ENCODE measurements around the gene ETS2.

Gene ETS2

DNA sequence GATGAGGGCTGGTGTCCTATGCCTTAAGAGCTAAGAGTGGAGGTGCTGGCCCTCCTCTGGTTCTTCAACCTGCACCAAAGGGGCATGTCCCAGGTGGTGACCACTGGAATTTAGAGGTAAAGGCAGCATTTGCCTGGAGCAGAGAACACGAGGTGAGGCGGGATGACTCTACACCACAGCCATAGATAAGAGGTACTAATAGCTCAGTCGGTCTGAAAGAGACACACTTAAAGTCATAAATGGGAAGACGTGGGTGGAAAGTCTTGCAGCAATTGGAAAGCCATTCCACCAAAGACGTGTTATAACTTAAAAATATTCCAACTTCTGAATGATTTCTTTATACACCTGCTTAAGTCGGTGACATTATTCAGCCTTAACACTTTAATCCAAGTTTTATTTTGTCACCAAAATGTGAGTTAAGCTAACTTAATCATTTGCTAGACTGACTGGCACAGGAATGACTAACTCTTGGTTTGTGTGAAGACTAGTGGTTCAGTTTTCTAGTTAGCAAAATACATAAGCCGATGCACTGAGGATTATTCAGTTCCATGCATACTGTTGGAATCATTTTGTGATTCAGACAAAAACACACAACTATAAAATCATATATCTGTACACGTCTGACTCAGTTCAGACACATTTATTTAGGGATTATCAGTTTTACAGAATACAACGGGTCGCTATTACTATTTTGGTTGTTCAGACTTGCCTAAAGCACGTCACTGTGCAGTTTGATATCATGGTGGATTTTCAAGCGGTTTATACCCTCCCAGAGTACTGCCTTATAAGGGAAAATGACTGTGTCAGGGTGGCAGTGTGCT lies 4.6 kb upstream of the ETS2 start:
- DNase-seq (ENCODE audit: low read depth in 2 of 2): no peak

DNA sequence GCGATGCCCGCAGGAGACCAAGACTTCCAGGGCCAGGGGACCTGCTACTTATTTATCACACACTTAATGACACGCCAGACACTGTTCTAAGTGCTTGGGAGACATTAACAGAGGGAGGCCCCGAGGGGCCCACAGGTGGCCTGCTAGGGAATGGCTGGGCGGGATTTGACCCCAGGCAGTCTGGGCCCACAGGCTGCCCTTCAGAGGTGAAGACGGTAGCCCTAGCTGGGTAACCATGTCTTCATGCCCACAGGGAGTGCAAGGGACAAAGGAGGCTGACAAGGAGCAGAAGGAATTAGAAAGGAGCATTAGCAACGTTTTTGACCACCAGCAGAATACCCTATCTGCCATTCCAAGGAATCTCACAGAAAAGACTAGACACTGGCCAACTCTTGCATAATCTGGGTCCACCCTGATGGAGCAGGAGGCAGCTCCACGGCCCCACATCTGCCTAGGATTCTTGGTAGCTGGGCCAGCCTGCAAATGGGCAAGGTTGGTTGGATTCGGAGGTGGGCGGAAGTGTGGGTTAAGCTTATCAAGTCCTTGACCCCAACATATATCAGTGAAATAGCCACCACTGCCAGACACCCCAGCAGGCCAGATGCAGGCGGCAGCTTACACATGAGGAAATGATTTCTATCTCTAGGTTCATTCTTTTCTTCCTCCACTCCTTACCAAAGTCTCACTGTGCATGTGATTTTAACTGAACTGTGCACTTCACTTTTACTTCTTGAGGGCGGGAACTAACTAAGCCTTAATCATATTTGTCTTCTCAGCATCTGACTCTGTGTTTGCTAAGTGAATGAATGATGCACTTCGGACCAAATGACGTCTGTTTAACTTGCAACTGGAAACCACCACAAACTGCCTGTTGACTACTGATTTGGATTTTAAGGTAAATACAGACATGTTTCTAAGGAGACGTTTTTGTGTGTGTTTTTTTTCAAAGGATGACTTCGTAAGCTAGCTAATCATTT lies 3.4 kb upstream of the ETS2 start:
- DNase-seq (ENCODE audit: low read depth in 2 of 2): no peak

DNA sequence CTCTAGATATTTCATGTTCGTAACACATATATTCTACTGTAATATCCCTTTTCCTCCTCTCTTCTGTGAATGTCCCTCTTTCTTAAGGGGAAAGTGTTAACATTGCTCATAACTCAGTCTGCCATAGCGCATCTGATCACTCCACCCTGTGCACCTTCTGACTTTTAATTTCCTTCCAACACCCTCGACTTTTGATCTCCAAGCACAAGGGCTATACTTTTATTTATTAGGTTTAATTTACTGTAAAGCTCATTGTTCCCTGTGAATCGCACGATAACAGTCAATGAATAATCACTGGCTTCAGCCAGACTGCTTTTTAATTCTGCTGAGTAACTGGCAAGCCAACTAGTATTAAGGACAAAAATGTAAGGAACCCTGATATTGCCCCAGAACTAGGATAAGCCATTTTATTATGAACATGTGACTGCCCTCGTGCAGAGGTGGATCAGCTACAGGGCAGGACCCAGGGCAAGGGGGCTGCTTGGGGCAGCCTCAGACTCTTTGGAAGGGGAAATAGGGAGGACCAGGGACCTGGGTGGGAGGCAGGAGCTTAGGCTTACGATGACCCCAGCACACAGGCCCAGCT lies 2.6 kb upstream of the ETS2 start:
- no peak for DNase-seq (ENCODE audit: low read depth in 2 of 2)

DNA sequence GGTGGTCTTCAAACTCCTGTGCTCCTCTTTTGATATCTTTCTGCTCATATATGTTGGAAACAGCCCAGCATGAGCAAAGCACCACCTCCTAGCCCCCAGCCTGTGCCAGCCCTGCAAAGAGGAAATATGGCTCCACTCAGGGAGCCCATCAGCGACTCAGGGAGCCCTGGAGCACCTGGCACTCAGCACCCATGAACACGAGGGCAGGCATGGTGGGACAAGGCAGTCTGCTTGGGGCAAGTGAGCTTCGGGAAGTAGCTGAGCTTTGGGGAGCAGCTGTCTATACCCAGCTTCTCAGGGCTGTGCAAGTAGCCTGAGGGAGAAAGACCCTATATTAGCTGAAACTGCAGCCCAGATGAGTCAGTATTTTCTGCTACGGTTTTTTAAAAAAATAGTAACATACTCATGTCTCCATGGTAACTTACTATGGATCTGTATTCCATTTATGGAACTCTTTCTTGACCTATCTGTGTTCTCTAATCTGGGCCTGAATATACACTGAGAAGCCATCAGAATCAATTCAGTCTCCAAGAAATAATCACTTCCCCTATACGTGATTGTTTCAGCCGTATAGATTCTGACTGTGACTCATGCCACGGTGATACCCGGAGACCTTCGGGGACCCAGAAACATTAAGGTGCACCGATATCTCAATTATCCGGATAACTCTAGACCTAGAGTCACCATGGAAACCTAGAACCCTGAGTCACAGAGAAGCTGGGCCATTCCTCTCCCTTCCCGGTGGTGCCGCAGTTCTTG lies 1.5 kb upstream of the ETS2 start:
- DNase-seq (ENCODE audit: low read depth in 2 of 2): no peak

DNA sequence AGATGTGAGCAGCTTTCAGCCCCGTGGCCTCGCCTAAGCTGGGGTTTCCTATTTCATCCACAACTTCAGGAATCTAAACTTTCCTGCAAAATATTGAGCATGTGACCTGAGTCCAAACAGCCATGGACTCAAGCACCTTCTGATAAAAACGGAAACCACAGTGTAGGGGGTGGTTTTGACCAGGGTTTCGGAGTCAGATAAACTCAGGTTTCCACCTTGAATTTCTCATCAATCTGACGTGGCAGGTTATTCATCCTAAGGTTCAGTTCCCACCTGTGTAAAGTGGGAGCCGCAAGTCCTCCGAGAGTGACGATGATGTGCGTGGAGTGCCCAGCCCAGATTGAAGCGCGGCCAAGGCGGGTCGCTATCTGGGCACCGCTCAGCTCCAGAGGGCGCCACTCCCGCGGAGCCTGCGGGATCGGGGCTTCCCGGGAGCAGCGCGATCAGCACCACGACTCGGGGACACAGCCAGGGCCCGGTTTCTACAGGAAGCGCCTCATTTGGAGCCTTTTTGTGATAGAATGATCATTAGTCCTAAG lies 871 bp upstream of the ETS2 start:
- DNase-seq (ENCODE audit: low read depth in 2 of 2): no peak

DNA sequence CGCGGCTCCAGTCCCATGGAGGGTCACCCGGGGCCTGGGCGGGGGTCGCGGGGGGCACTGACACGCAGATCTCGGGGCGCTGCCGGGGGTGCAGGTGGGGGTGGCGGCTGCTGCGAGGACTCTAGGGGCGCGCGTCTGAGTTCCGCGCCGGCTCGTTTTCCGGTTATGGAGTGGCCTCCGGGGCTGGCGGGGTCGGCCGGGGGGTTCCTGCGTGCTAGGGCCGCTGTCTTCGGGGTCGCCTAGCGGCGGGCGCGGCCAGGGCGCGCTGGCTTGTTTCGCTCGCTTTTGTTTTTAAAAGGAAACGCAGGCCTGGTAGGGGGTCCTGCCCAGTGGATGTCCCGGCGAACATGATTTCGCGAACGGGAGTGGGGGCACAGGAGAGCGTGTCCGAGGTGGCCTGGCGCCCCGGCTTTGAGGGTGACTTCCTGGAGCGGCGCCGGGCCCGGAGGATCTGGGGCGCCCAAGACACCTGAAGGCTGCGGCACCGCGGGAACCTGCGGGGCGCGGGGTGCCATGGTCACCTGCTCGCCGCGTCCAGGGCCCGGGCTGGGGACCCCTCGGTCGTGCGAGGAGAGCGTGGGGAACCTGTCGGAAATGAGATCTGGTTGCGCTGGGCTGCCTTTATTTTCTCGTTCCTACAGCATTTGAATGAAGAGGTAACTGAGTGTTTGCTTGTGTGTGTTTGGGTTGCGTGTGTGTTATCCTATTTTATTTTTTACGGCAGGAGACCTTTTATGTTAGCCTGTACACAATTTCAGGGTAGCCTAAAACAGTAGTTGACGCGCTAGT lies 618 bp downstream of the ETS2 start:
- DNase-seq (ENCODE audit: low read depth in 2 of 2): no peak

DNA sequence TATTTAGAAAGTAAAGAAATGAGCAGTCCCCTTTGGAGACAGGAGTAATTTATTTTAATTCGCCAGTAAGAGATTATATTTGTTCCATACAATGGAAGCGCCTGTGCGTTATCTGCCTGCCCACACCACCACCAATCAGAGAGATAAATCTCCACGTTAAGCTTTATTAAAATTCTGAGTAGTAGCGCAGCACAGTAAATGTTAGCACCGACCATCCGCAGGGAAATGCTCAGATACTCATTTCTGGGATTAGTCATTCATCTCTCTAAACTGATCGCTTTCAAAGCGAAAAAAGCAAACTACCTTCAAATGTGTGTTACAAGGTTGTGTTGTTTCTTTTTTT lies 1.2 kb downstream of the ETS2 start:
- DNase-seq (ENCODE audit: low read depth in 2 of 2): no peak

DNA sequence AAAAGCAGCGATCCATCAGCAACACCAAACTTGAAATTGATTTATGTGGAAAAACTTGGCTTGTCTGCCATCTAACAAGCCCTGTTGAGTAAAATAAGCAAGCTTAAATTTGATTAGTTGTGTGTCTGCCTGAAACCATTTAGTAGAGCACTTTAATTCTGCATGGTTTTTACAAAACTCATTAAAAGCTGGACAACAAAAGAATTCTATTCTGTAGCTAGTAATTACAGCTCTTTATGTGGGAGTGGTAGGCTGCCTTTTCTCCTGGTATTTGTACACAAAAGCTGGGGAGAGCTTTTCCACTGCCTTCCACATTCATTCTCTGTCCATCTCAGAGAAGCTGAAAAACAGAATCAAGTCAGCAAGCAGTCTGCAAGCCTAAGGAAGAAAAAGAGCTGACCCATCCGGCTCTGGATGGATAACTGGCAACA lies 1.7 kb downstream of the ETS2 start:
- no peak for DNase-seq (ENCODE audit: low read depth in 2 of 2)

DNA sequence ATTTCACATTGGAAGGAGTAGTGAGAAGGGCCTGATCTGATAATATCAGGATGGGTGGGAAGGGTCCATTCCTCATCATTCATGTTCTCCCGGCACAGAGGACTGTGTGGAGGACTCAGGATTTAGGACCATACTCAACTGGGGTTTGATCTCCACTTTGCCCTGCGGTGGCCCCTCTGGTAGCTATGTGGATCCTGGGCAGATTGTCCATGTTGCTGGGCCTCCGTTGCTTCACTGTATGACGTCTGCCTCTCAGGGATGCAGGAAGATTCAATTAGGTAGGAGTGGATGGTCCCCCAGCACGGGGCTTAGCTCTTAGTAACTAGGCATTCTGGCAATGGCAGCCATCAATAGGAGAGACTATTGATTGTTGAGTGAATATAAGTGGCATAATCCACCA lies 2.3 kb downstream of the ETS2 start:
- no peak for DNase-seq (ENCODE audit: low read depth in 2 of 2)

DNA sequence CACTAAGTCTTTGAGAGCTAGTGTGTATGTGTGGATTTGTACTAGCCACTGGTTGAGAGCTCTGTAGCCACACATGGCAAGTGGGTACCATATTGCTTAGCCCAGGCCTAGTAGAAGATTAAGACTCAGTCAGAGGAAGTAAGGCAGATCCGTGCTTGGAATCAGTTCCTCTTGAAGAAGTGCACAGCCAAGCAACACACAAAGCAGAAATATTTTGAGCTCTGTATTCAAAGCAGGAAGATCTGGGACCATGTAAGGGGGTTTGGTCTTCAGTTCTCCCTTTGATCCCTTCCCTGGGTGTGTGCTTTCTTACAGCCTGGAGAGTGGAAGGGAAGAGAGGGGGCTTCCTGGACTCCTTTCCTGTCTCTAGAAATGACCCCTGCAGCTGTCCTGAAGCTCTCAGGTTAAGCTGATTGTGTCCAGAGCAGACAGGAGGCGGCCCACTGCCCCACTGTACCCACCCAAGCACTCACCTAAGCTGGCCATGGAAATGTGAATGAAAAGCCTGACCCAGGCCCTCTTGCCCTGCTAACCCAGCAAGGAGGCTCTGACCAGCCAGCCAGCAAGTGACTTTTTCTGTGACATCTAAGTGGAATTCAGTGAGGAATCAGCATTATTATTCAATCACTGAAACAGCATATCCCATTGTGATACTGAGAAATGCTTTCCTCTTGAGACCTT lies 3.6 kb downstream of the ETS2 start:
- no peak for DNase-seq (ENCODE audit: low read depth in 2 of 2)

DNA sequence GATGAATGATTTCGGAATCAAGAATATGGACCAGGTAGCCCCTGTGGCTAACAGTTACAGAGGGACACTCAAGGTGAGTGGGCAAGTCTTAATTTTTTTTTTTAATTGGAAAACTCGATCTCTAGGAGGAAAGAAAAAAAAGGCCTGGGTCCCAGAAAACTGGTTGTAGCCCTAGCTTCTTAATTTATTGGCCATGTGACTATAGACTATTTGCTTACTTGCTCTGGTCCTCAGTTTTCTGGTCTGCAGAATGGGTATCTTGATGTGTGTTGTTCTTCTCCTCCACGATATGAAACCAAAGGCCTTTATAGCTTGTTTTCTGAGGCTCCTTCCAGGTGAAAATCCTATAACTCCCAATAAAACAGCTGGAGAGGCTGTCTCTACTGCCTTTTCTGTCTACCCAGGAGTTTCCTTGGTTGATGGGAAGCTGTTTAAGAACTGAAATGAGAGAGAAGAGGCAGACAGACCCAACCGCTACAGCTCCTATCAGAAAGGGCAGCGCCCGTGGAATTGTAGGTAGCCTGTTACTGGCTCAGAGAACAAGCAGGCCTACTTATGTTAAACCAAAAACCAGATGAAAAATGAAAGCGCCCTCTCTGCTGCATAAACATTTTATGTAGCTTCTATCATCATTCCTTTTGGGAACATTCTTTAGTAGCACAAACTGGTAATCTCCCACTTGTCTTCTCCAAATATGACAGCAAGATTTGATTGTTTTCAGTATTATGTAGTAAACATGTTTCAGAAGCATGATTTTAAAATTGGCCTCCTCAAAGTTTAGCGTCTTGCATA lies 4.5 kb downstream of the ETS2 start:
- no peak for DNase-seq (ENCODE audit: low read depth in 2 of 2)

DNA sequence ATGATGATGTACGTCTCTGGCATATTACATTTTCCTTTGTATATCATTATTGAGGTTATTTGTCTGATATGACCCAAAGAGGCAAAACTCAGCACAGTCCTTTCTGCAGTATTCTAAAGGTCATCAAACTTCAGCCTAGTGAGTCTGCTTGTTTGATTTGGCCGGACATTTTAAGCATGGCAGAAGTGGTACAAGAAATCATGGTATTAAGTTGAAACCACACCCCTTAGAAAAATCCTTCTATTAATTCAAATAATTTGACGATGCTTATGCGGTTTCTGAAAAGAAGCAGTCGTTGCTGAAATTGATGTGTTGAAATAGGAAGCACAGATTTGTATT lies 5.1 kb downstream of the ETS2 start:
- no peak for DNase-seq (ENCODE audit: low read depth in 2 of 2)

DNA sequence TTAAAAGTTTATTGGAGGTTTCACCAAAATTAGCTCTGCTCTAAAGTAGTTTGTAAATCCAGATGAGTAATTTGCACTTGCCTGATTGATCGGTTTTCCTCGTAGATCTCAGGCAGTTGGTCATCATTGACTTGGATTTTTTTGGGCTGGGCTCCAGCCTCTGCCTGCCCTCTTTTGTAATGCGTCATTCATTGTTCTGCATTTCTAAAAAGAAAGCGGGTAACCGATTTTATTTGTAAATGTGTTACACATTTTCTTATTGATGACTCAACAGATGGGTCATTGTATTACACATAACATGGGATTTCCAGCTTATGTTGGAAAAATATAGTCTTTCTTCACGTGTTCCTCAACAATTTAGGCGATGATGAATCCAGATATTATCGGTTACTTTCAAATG lies 5.5 kb downstream of the ETS2 start:
- peak; percentile 93 to 95 for DNase-seq (ENCODE audit: low read depth in 2 of 2)

DNA sequence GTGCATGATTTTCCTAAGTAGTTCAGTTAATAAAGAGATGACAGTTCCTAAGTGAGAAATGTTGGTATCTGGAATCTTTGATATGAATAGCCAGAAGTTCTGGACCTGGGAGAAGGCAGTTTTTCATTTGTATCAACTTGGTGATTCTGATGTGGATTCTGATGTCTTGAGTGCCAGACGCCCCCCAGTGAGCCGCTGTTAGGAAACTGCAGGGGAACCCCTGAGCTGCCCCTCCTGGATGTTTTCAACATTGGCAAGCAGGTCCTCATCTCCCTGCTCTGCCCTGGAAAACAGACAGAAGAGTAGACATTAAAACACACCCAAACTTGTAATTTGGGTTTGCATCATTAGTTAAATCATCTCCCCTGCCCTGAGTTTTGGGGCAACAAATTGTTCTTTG lies 7.4 kb downstream of the ETS2 start:
- no peak for DNase-seq (ENCODE audit: low read depth in 2 of 2)

DNA sequence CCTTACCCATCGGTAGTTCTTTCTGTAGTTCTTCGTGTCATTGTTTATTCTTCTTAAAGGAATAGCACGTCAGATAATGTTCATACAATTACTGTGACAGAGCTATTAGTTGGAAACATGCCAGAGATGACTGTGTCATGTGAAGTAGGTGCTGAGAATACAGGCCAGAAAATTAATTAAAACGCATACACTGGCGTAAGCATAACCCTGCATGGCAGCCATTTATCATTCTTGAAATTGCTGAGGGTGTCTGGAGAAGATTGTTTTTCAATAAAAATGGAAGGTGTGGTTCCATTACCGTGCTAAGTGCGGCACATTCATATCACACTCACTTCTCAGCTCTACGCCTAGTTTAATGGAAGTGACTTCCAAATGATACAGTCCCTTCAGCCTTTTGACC lies 7.8 kb downstream of the ETS2 start:
- DNase-seq (ENCODE audit: low read depth in 2 of 2): no peak

DNA sequence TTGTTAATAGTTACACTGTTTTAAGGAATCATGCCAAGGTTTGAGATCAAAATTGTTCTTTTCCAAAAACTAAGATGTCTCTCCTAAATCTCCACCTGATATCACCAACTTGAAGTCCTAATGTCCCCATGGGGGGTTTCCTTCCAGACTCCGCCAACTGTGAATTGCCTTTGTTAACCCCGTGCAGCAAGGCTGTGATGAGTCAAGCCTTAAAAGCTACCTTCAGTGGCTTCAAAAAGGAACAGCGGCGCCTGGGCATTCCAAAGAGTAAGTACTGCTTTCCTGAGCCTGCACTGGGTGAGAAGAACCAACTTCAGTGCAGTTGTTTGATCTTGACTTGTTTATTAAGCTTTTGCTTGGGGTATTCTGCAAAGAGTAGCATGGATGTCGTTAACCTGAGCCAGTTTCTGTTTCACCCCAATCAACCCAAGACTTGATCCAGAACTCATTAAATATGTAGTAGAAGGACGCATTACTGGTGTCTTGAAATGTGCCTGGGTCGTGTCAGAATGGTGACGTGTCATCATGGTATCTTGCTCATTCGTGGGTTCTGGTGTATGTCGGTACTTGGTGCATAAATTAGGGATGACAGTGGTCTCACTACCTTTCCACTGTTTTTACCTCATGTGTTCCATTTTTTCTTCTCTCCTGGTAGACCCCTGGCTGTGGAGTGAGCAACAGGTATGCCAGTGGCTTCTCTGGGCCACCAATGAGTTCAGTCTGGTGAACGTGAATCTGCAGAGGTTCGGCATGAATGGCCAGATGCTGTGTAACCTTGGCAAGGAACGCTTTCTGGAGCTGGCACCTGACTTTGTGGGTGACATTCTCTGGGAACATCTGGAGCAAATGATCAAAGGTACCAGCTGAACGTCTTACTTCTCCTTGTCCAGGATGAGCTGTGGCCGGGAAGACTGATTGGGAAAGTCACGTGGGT lies 8.7 kb downstream of the ETS2 start:
- no peak for DNase-seq (ENCODE audit: low read depth in 2 of 2)

DNA sequence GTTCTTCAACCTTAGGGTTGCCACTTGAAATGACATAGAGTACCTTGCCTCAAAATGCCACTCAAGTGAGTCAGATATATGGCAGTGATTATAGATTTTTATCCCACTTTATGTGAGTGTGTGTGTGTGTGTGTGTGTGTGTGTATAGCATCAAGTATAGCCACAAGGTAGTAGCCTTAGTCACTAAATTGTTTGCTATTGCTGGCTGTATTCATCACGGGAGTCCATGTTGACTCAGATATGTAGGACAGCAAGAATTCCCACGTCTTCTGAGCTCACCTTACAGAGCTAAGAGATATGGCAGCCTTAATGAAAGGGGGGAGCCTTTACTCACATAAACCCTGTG lies 9.3 kb downstream of the ETS2 start:
- no peak for DNase-seq (ENCODE audit: low read depth in 2 of 2)

DNA sequence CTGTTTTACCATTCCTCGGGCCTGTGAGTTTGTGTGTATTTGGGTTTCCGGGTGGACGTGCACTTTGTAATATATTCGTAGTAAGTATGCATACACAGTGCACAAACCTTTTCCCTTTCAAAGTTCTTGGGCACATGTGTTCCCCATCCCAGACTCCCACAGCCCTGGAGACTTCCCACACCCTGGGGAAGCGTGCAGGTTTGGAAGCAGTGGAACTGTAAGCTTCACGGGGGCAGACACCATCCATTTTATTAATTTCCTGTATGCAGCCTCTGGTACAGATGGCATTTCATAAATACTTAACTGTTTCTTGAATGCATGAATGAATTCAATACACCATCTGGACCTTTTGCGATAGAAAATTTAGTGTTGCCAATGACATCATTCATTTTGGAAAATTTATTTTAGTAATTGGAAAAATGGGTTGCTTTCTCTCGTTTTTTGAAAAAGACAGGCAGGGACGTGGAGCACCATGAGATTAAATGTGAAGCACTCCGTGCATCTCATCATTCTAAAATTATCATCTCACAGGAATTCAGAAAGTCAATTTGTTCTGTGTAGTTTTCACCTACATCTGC lies 10.8 kb downstream of the ETS2 start:
- no peak for DNase-seq (ENCODE audit: low read depth in 2 of 2)

Data from fibroblast of skin of left biceps (primary cell).